ENCODE data around the gene PPP1CA.
"Not testable (repeated sequence)": the region's sequence is repeated elsewhere in the genome, so short reads cannot be mapped to it uniquely, and the experiment has no call there.

PPP1CA gene

DNA sequence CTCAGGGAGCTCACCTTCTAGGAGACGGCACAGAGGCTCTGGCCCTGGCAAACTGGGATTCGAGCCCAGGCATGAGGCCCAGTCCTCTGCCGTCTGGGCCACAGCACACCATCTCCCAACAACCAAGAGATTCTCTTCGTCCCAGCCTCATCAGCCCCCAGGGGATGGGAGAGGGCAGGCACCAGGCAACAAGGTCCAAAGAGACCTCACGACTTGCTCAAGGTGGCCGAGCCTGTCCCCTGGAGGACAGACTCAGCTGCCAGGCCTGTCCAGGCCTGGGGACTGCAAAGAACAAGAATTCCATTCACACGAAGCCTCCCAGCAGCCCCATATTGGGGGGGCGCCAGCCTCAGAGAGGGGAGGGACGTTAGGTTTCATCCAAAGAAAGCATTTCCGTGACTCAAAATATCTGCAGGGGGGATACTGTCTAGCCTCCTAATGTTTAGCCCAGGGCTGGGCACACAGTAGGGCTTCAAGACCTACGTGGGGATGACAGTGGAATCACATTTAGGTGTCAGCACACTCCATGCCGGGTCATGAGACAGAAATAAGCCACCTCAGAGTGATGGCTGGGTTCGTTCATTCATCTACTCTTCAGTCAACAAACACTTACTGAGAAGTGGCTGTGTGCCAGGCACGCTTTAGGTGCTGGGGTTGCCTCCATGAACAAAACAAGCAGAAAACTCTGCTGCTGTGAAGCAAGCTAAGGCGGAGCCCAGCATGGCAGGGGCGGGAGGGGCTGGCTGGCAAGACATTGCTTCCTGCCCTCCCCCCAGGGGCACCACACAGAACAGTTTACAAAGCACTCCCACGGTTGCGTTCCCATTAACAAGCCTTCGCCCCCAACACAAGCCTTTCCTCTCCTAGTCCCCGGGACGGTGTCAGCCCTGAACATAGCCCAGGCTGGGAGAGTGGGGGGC lies 15.0 kb upstream of the PPP1CA start:
- peak; percentile 9 for DNase-seq

DNA sequence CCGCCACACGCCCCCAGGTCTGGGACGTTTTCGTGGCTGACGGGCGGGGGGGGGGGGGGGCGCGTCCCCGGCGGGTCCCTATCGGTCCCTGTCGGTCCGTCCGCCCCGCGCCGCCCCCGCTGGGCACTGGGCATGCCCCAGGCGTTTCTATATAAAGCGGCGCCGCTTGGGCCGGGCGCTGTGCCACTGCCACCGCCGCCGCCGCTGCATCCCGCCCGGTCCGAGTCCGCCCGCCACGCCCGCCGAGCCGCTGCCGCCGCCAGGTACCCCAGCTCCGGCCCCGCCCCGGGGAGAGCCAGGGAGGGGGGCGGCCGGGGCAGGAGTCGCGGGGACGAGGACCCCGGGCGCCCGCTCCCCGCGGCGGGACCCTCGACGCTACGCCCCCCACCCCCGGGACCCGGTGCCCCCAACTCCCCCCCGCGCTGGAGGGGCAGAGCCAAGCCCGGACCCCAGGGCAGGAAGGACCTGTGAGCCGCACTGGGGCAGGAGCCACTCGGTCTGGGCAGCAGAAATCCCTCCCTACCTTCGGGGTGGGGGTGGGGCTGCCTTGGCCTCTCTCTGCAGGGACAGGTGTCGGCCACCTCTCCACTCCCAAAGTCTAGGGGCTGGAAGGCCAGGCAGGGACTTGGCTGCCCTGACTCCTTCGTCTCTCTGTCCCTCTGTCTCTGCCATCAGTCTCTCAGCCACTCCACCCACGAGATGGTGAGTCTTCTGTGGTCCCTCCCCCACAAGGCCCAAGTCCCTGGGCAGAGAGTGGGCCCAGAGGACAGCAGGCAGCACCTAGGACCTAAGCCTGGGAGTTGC lies 14.0 kb upstream of the PPP1CA start, which contains the start of gene CARNS1:
Gene CARNS1 (plus strand): TSS at position 178 of the 804 bp plus-strand sequence. CDS start 522 bp downstream, at position 700.
- peak; percentile 11 for DNase-seq

DNA sequence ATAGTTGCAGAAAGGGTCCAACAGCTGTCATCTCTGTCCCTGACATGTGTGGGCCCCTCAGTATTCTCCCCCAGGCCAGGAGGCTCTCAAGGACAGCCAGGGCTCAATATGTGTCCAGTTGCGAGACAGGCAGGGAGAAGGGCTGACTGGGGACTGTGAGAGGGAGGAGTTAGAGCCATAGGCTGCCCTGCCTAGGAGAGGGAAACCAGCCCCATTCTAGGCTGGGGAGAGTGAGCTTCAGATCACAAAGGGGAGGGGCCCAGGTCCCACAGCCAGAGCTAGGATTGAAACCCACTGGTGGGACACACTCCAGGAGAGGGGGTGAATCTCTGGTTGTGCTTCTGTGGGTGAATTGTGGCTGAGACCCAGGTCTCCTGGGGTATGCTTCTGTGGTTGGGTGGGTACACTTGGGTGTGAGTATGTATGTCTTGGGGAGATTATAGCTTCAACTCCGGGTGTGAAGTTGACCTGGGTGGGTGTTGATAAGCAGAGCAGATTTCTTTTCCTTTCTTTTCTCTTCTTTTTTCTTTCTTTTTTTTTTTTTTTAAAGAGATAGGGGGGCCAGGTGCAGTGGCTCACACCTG lies 11.7 kb upstream of the PPP1CA start:
- DNase-seq, result no peak

DNA sequence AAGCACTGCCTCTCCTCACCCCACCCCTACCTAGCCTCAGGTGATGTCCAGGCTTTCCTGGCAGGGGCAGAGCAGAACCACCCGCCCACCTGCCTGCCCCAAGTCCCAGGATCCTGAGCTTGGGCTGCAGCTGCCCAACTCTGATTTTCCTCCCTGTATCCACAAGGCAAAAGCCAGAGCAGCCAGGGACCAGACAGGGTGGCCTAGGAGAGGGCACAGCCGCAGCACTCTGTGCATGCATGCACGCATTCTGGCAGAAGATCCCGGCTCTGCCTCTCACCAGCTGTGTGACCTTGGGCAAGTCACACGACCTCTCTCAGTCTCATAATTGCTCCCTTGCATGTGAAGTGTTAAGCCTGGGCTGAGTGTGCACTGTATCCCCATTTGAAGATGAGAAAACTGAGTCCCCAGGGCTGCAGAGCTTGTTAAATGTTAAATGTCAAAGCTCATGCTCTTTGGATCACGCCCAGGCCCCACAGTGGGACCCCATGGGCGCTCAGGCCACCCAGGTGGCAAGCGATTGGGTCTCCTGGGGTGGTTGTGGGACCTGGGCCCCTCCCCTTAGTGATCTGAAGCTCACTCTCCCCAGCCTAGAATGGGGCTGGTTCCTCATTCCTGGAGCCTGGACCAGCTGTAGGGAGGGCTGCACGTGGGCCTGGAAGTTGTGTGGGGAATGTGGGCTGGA lies 11.0 kb upstream of the PPP1CA start:
- DNase-seq, result no peak

DNA sequence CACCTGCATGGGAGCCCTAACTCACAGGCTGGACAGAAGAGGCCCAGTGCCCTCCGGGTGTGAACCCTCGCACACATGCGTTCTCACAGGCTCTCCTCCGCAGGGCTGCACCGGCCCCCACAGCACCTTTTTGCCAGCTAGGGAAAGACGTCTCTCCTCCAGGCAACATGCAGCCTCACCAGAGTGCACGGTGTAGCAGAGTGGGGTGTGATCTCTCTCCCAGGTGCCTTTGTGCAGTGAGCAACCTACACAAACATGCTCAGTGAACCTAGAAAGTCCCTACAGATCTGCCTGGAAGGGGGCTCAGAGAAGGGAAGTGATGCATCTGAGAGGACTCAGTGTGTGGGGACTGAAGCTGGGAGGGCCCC lies 10.1 kb upstream of the PPP1CA start:
- no peak for DNase-seq

GRCh38 chr11:67410984-67411784 lies 9.5 kb upstream of the PPP1CA start:
- DNase-seq, result no peak

GRCh38 chr11:67410369-67410831 lies 8.7 kb upstream of the PPP1CA start:
- DNase-seq, result no peak

GRCh38 chr11:67409781-67410368 lies 8.2 kb upstream of the PPP1CA start:
- DNase-seq, result no peak

DNA sequence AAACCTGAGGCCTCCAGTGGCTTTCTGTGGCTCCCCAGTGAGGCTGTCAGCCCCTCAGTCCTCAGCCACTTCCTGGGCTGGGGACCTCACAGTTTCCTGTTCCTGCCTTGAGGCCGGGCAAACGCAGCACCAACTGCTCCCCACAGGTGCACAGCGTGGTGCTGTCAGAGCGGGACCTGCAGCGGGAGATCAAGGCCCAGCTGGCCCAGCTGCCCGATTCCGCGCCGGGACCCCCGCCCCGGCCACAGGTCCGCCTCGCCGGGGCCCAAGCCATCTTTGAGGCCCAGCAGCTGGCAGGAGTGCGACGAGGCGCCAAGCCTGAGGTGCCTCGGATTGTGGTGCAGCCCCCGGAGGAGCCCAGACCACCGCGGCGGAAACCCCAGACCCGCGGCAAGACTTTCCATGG lies 7.6 kb upstream of the PPP1CA start:
- no peak for DNase-seq

GRCh38 chr11:67408437-67409200 lies 7.0 kb upstream of the PPP1CA start:
- no peak for DNase-seq

- DNase-seq, result no peak
Measured at GRCh38 chr11:67407688-67408163, 6.1 kb upstream of the PPP1CA start.

DNA sequence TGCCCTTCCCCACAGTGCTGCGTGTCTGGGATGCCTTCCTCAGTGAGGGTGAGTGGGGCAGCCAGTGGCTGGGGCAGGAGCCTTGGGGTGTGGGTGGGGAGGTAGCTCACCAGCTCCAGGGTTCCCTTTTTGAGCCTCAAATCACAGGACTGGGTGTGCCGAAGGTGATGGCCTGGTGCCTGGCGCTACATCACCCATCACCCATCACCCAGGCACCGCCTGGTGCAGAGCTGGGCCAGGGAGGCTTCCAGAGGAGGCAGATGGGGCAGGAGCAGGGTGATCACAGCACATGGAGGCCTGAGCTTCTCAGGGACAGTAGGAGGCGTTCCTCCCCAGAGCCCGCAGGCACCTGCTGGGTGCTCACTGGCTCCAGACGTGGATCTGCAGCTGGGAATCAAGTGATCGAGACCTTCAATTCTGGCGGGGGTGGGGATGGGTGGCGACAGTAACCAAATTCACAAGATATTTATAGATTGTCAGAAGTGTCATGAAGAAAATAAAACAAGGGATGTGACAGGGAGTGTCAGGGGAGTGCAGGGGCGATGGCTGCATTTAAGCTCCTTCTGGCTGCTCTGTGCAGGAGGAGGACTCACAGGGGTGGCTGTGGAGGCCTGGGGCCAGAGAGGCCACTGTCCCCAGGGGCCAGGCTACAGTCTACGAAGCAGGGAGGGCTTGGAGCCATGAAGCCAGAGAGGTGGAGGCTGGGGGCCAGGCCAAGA lies 5.5 kb upstream of the PPP1CA start:
- no peak for DNase-seq

- DNase-seq, result no peak
Measured at GRCh38 chr11:67406420-67406968, 4.8 kb upstream of the PPP1CA start.

GRCh38 chr11:67405688-67406339 lies 4.2 kb upstream of the PPP1CA start:
- DNase-seq, result no peak

- no peak for DNase-seq
Measured at GRCh38 chr11:67405196-67405567, 3.5 kb upstream of the PPP1CA start.

GRCh38 chr11:67404515-67405195 lies 3.0 kb upstream of the PPP1CA start:
- DNase-seq, result no peak

- not testable (repeated sequence) for DNase-seq
Measured at GRCh38 chr11:67403085-67403484, 1.4 kb upstream of the PPP1CA start.

GRCh38 chr11:67402192-67402839 lies 658 bp upstream of the PPP1CA start:
- DNase-seq, result not testable (repeated sequence)

All from DMS79 (cell line).